PC-9 (cell line): ENCODE results near the gene WWC2.

ENCODE experiments used
- CTCF ChIP-seq: fragments of 200-600 bp; sonication (generic); conservative IDR thresholded peaks from 2 replicates; pipeline ENCODE4 v1.6.1; 2017; ENCODE audit warnings: mixed run types, antibody characterized with exemption, mild to moderate bottlenecking, moderate library complexity
- EZH2 ChIP-seq: fragments of 200-600 bp; sonication (generic); IDR thresholded peaks from 2 replicates; pipeline ENCODE4 v1.8.0; 2017; ENCODE audit warnings: antibody characterized with exemption, low read depth

GRCh38 chr4:183318656-183319055 is 219.6 kb downstream of the WWC2 start:
- TF ChIP-seq CTCF (no peak), EZH2 (no peak)
